Measurements from ENCODE around the gene GRB7.

GRB7 gene

GRCh38 chr17:39772987-39773934 lies 35.5 kb downstream of the GRB7 start:
- DNase-seq (ENCODE audit: low spot score) = no peak

- DNase-seq (ENCODE audit: low spot score) = no peak
Observed at GRCh38 chr17:39774047-39774446, 36.3 kb downstream of the GRB7 start.

GRCh38 chr17:39775031-39775430 lies 37.3 kb downstream of the GRB7 start:
- no peak for DNase-seq (ENCODE audit: low spot score)

- no peak for DNase-seq (ENCODE audit: low spot score)
Observed at GRCh38 chr17:39776252-39776651, 38.5 kb downstream of the GRB7 start.

- DNase-seq (ENCODE audit: low spot score) = no peak
Observed at GRCh38 chr17:39777534-39778365, 40.0 kb downstream of the GRB7 start.

- DNase-seq (ENCODE audit: low spot score) = no peak
Observed at GRCh38 chr17:39781031-39781860, 43.5 kb downstream of the GRB7 start.

- no peak for DNase-seq (ENCODE audit: low spot score)
Observed at GRCh38 chr17:39781861-39782213, 44.1 kb downstream of the GRB7 start.

GRCh38 chr17:39782481-39782880 lies 44.7 kb downstream of the GRB7 start:
- no peak for DNase-seq (ENCODE audit: low spot score)

- no peak for DNase-seq (ENCODE audit: low spot score)
Observed at GRCh38 chr17:39782980-39783379, 45.2 kb downstream of the GRB7 start.

GRCh38 chr17:39787041-39787440 lies 49.3 kb downstream of the GRB7 start:
- DNase-seq (ENCODE audit: low spot score) = no peak

GRCh38 chr17:39787743-39788484 lies 50.2 kb downstream of the GRB7 start:
- DNase-seq (ENCODE audit: low spot score) = no peak

GRCh38 chr17:39791111-39791992 lies 53.6 kb downstream of the GRB7 start:
- peak; percentile 44 for DNase-seq (ENCODE audit: low spot score)

- DNase-seq (ENCODE audit: low spot score) = no peak
Observed at GRCh38 chr17:39792526-39793221, 54.9 kb downstream of the GRB7 start.

GRCh38 chr17:39793301-39793872 lies 55.6 kb downstream of the GRB7 start:
- no peak for DNase-seq (ENCODE audit: low spot score)

GRCh38 chr17:39794249-39794970 lies 56.7 kb downstream of the GRB7 start:
- DNase-seq (ENCODE audit: low spot score) = no peak

Measured in putamen (tissue), 1 donor.